A549 treated with AZD9567 at 1 μM for 4 hours (cell line): ENCODE measurements around the gene PACRG. TPM values are rescaled to one million over a fixed set of nuclear protein-coding genes. Genes with fewer than 3 reads are reported as not detected.

Experiments
- total RNA-seq: library from RNA; stranded (reverse); fragments of 200-300 nt; extraction: Qiagen RNA extraction; gene quantifications from 5 replicates; pipeline ENCODE4 v1.2.3, GENCODE V29; 2022; ENCODE audit not compliant: insufficient read depth

PACRG gene
- total RNA-seq = 0.13 to 0.16 TPM in 2 of 5 replicates, not detected in the others

DNA sequence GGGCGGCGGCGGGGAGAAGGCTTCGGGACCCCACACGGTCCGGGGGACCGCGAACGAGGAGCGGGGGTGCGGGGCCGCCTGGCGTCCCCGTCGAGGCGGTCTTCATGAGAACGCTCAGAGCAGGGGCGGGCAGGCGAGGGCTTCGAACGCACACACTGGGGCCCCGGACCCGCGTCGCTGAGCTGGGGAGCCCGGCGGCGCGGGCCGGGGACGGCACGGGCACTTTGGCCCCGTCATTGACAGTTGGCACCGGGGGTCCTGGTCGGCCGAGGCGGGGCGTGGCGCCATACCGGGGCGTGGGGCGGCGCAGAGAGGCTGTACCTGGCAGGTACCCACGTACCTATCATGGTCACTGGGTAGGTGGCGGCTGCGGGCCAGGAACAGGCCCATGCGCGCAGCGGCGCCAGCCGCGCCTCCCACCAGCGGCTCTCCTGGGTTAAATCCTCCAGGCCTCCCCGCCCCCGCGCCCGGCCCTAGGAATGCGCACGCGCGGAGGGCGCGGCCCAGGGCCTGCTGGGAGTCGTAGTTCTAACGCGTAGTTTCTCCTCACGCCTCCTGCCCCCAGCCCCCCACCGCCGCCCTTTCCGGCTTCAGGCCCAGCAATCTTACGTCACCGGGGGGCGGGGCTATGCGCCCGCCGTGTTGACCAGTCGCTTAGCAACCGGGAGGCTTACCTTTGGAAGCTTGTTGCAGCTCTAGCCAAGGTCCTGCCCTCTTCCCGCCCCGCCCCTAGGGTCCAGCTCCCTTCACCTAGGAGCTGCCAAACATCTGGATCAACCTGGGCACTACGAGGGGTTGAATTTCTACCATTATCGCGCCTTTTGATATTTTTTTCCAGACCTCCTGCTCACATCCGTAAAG, at the start of gene PACRG, which contains the start of gene PRKN:
PACRG (plus strand) TSS at position 653 of the 861 bp plus-strand sequence.
PRKN (minus strand) TSS at position 445 of the 861 bp plus-strand sequence.

Other genes with a start within 250 kb of the PACRG start
- gene PRKN, start 208 bp upstream of the PACRG start, total RNA-seq = 0.03 to 0.53 TPM (median 0.22 TPM) in 4 of 5 replicates, not detected in the other